ENCODE measurements around the gene RAD9B. TPM values are rescaled to one million over a fixed set of nuclear protein-coding genes. Genes with fewer than 3 reads are reported as not detected.
"Not testable (repeated sequence)": the region's sequence is repeated elsewhere in the genome, so short reads cannot be mapped to it uniquely, and the experiment has no call there.

The RAD9B gene
- 0.22 TPM in 1 of 2 replicates, not detected in the other for total RNA-seq

- peak within 1 kb of the TSS; percentile 98 for H3K4me3 ChIP-seq (ENCODE audit: low read depth, low read length)
- DNase-seq (ENCODE audit: low read depth) = peak; percentile 80
- no peak for TF ChIP-seq CTCF (conservative IDR thresholded peaks at IDR 0.05; ENCODE audit: low read depth, low read length)
Measured at GRCh38 chr12:110501752-110502738, at the start of gene RAD9B, which contains the start of gene VPS29. Gene RAD9B (plus strand): TSS chr12:110502331. CDS start chr12:110502338, 7 bp downstream. Gene VPS29 (minus strand): TSS chr12:110502111. CDS start chr12:110502051, 60 bp downstream.

GRCh38 chr12:110453569-110454296, 48.4 kb upstream of the RAD9B start:
- TF ChIP-seq CTCF (conservative IDR thresholded peaks at IDR 0.05; ENCODE audit: low read depth, low read length) = no peak
- no peak overlapping the region for H3K4me3 ChIP-seq (ENCODE audit: low read depth, low read length)
- no peak for DNase-seq (ENCODE audit: low read depth)

- TF ChIP-seq CTCF (conservative IDR thresholded peaks at IDR 0.05; ENCODE audit: low read depth, low read length) = no peak
- no peak for DNase-seq (ENCODE audit: low read depth)
Measured at GRCh38 chr12:110458756-110459155, 43.4 kb upstream of the RAD9B start.

GRCh38 chr12:110461189-110461588, 40.9 kb upstream of the RAD9B start:
- not testable (repeated sequence) for DNase-seq (ENCODE audit: low read depth); H3K4me3 ChIP-seq (ENCODE audit: low read depth, low read length)

More at GRCh38 chr12:110458756-110459155, 43.4 kb upstream of the RAD9B start:
- no peak overlapping the region for H3K4me3 ChIP-seq (ENCODE audit: low read depth, low read length)

- DNase-seq (ENCODE audit: low read depth) = no peak
- no peak overlapping the region for H3K4me3 ChIP-seq (ENCODE audit: low read depth, low read length)
- TF ChIP-seq CTCF (conservative IDR thresholded peaks at IDR 0.05; ENCODE audit: low read depth, low read length) = no peak
Measured at GRCh38 chr12:110465024-110465423, 37.1 kb upstream of the RAD9B start.

- not testable (repeated sequence) for DNase-seq (ENCODE audit: low read depth); H3K4me3 ChIP-seq (ENCODE audit: low read depth, low read length)
Measured at GRCh38 chr12:110465765-110466164, 36.4 kb upstream of the RAD9B start.

GRCh38 chr12:110466791-110467190, 35.3 kb upstream of the RAD9B start:
- DNase-seq (ENCODE audit: low read depth) = no peak
- TF ChIP-seq CTCF (conservative IDR thresholded peaks at IDR 0.05; ENCODE audit: low read depth, low read length) = no peak
- H3K4me3 ChIP-seq (ENCODE audit: low read depth, low read length) = peak overlapping the region; percentile 93
